Thoracic aorta (tissue), 2 donors: Measurements from ENCODE around the gene SSMEM1. TPM values are rescaled to one million over a fixed set of nuclear protein-coding genes. Genes with fewer than 3 reads are reported as not detected.

Source experiments
- ATAC-seq: fragments of 150-250 bp; one replicate; pipeline ENCODE4 v1.8.0; 2017; ENCODE audit warnings: low read depth; ENCODE audit not compliant: insufficient number of reproducible peaks, low FRiP score
- DNase-seq: peaks from one replicate; pipeline ENCODE4 v3.0.0-alpha.2; 2020; ENCODE audit warnings: low spot score
- H3K27ac ChIP-seq, 2 donors: fragments of 200-600 bp; sonication (generic); 1 replicate in 1 of 2; 2 replicates in 1 of 2; pipeline ENCODE4 v1.5.1; 2016; ENCODE audit warnings: mild to moderate bottlenecking in 2 of 2, moderate library complexity in 2 of 2
- H3K27me3 ChIP-seq: fragments of 200-600 bp; sonication (generic); replicated peaks from 2 replicates; pipeline ENCODE4 v1.6.0; 2016; ENCODE audit warnings: mild to moderate bottlenecking; ENCODE audit not compliant: insufficient read depth
- H3K36me3 ChIP-seq: fragments of 200-600 bp; sonication (generic); one replicate; pipeline ENCODE4 v1.5.1; 2016
- H3K4me1 ChIP-seq, 2 donors: fragments of 200-600 bp; sonication (generic); 1 replicate in 1 of 2; 2 replicates in 1 of 2; pipeline versions ENCODE4 v1.5.1 to v1.6.0; 2016; ENCODE audit warnings: low read depth in 2 of 2, mild to moderate bottlenecking in 1 of 2; ENCODE audit not compliant: control insufficient read depth in 1 of 2
- H3K4me3 ChIP-seq: fragments of 200-600 bp; sonication (generic); 2 replicates; pipeline ENCODE4 v1.5.1; 2016; ENCODE audit warnings: mild to moderate bottlenecking
- H3K9me3 ChIP-seq: fragments of 200-600 bp; sonication (generic); 2 replicates; pipeline ENCODE4 v1.5.1; 2016
- CTCF ChIP-seq: fragments of 200-600 bp; sonication (generic); IDR thresholded peaks from one replicate; pipeline ENCODE4 v1.5.1; 2019; ENCODE audit warnings: antibody characterized with exemption
- total RNA-seq, 2 donors: library from RNA; depleted of rRNA; stranded (reverse); fragments of >200 nt; gene quantifications; one replicate each; pipeline versions ENCODE4 v1.1.0 to v1.2.3, GENCODE V29; 2016

The SSMEM1 gene
- total RNA-seq, 2 donors from 2014 or later, result not detected

GRCh38 chr7:130254555-130254954, 46.9 kb downstream of the SSMEM1 start:
- ATAC-seq (no peak), DNase-seq (no peak)
- Histone ChIP-seq H3K36me3 (no peaks in the 10 kb centered on the region), H3K27me3 (no peaks in the 10 kb centered on the region), H3K9me3 (peaks cover 5% of the 10 kb centered on the region), H3K27ac (no peak overlapping the region), H3K4me3 (no peak overlapping the region), H3K4me1 (no peaks in the 10 kb centered on the region)
- no peak for TF ChIP-seq CTCF

GRCh38 chr7:130256704-130257103, 49.0 kb downstream of the SSMEM1 start:
- peaks cover 5% of the 10 kb centered on the region for H3K9me3 ChIP-seq
- no peak overlapping the region for H3K27ac ChIP-seq
- no peaks in the 10 kb centered on the region for H3K4me1 ChIP-seq
- H3K4me3 ChIP-seq, result no peak overlapping the region
- no peak for TF ChIP-seq CTCF
- ATAC-seq, result no peak
- DNase-seq, result no peak
- H3K27me3 ChIP-seq, result no peaks in the 10 kb centered on the region
- no peaks in the 10 kb centered on the region for H3K36me3 ChIP-seq

DNA sequence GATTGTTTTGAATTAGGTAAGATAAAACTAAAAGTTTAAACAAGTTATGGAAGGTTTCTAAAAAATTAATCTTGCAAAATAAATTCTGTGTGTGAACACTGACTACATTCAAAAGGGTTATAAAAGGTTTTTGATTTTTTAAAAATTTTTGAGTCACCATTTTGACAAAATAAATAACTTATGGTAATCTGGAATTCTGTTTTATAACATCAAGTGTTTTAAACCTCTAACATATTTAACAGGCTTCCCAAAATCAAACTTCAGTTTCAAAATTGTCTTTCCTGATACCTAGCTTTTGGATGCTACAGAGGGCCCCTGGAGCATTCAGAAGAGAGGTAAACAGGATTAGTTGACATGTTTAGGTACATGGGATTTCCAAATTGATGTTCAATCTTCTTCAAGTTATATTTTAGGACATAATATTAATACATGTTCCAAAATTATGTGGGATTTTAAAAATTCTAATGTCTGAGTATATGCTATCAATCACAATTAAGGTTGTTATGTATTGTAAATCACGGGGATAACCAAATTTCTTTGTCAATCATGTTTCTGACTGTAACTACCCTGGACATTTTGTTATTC, 50.9 kb downstream of the SSMEM1 start:
- H3K9me3 ChIP-seq, result peaks cover 5% of the 10 kb centered on the region
- ATAC-seq (no peak), DNase-seq (no peak)
- H3K27me3 ChIP-seq, result no peaks in the 10 kb centered on the region
- H3K27ac ChIP-seq, result no peak overlapping the region
- H3K4me3 ChIP-seq, result no peak overlapping the region
- no peak for TF ChIP-seq CTCF
- H3K4me1 ChIP-seq, result no peaks in the 10 kb centered on the region
- H3K36me3 ChIP-seq, result no peaks in the 10 kb centered on the region

GRCh38 chr7:130262448-130262847, 54.8 kb downstream of the SSMEM1 start:
- Histone ChIP-seq H3K4me1 (no peaks in the 10 kb centered on the region), H3K9me3 (peaks cover 5% of the 10 kb centered on the region), H3K27ac (no peak overlapping the region), H3K27me3 (no peaks in the 10 kb centered on the region), H3K36me3 (no peaks in the 10 kb centered on the region), H3K4me3 (no peak overlapping the region)
- ATAC-seq, result no peak
- no peak for TF ChIP-seq CTCF
- no peak for DNase-seq

- no peak overlapping the region for H3K4me3 ChIP-seq
- ATAC-seq (no peak), DNase-seq (no peak)
- H3K27ac ChIP-seq, result no peak overlapping the region
- H3K36me3 ChIP-seq, result no peaks in the 10 kb centered on the region
- no peaks in the 10 kb centered on the region for H3K27me3 ChIP-seq
- TF ChIP-seq CTCF, result no peak
- no peaks in the 10 kb centered on the region for H3K4me1 ChIP-seq
- peaks cover 2% of the 10 kb centered on the region for H3K9me3 ChIP-seq
Observed at GRCh38 chr7:130263130-130263529, 55.5 kb downstream of the SSMEM1 start.

Other genes with a start within 250 kb of the SSMEM1 start
- gene ZC3HC1, start 156.5 kb upstream of the SSMEM1 start, total RNA-seq, result 10 to 100 TPM in 1 of 2 donors, 1 to 10 TPM in 1; 2.8 to 15.6 TPM
- 10 to 100 TPM; 24.3 to 26.7 TPM for gene KLHDC10, start 137.3 kb upstream of the SSMEM1 start, total RNA-seq
- gene TMEM209, start 2.5 kb upstream of the SSMEM1 start, total RNA-seq, result 1 to 10 TPM; 8.7 to 9.9 TPM
- under 1 TPM in 1 of 2 donors, not detected in 1; 0.41 TPM for gene CPA2, start 59.0 kb downstream of the SSMEM1 start, total RNA-seq
- not detected for gene CPA4, start 85.3 kb downstream of the SSMEM1 start, total RNA-seq
- not detected for gene CPA5, start 137.0 kb downstream of the SSMEM1 start, total RNA-seq
- 1 to 10 TPM; 1.8 to 4.1 TPM for gene CPA1, start 172.6 kb downstream of the SSMEM1 start, total RNA-seq
- gene CEP41, start 233.2 kb downstream of the SSMEM1 start, total RNA-seq, result 1 to 10 TPM; 8.7 to 9.0 TPM